DOHH2 (cell line): Measurements from ENCODE around the gene PPP2R3A.
"Not testable (repeated sequence)": the region's sequence is repeated elsewhere in the genome, so short reads cannot be mapped to it uniquely, and the experiment has no call there.

Source experiments
- H3F3A ChIP-seq: fragments of 200-600 bp; sonication (generic), shearing (Covaris generic); 2 replicates; pipeline ENCODE4 v1.6.0; 2016; ENCODE audit warnings: antibody characterized with exemption, mild to moderate bottlenecking; ENCODE audit not compliant: control insufficient read depth, insufficient read depth
- H3K27ac ChIP-seq: fragments of 200-600 bp; sonication (generic); 2 replicates; pipeline ENCODE4 v1.5.1; 2014; ENCODE audit warnings: low read depth, mild to moderate bottlenecking, low read length, moderate library complexity
- H3K27me3 ChIP-seq: fragments of 200-600 bp; sonication (generic); 2 replicates; pipeline ENCODE4 v1.6.1; 2014; ENCODE audit warnings: mild to moderate bottlenecking, low read length, mixed read lengths; ENCODE audit not compliant: control insufficient read depth
- H3K36me3 ChIP-seq: fragments of 200-600 bp; sonication (generic); 2 replicates; pipeline ENCODE4 v1.6.1; 2014; ENCODE audit warnings: mild to moderate bottlenecking, low read length, moderate library complexity, mixed read lengths; ENCODE audit not compliant: control insufficient read depth
- H3K4me1 ChIP-seq: fragments of 200-600 bp; sonication (generic); 2 replicates; pipeline ENCODE4 v1.6.1; 2014; ENCODE audit warnings: mild to moderate bottlenecking, low read length, mixed read lengths; ENCODE audit not compliant: control insufficient read depth
- H3K4me2 ChIP-seq: fragments of 200-600 bp; sonication (generic); 2 replicates; pipeline ENCODE4 v1.6.0; 2014; ENCODE audit warnings: mild to moderate bottlenecking, low read length, moderate library complexity
- H3K4me3 ChIP-seq: fragments of 200-600 bp; sonication (generic); 2 replicates; pipeline ENCODE4 v1.5.1; 2014; ENCODE audit warnings: mild to moderate bottlenecking, low read length, mixed read lengths
- H3K79me2 ChIP-seq: fragments of 200-600 bp; sonication (generic); 2 replicates; pipeline ENCODE4 v1.6.1; 2014; ENCODE audit warnings: mild to moderate bottlenecking, low read length, mixed read lengths; ENCODE audit not compliant: control insufficient read depth
- H3K9me2 ChIP-seq: fragments of 200-600 bp; sonication (generic); replicated peaks from 2 replicates; pipeline ENCODE4 v1.6.1; 2014; ENCODE audit warnings: mild to moderate bottlenecking, low read length, mixed read lengths; ENCODE audit not compliant: control insufficient read depth
- H3K9me3 ChIP-seq: fragments of 200-600 bp; sonication (generic); 2 replicates; pipeline ENCODE4 v1.6.1; 2014; ENCODE audit warnings: antibody characterized with exemption, low read length, mixed read lengths; ENCODE audit not compliant: control insufficient read depth, insufficient read depth
- H4K20me1 ChIP-seq: fragments of 200-600 bp; sonication (generic); 2 replicates; pipeline ENCODE4 v1.6.0; 2014; ENCODE audit warnings: low read depth, mild to moderate bottlenecking, antibody characterized with exemption, low read length, moderate library complexity; ENCODE audit not compliant: control insufficient read depth, insufficient read depth
- CTCF ChIP-seq: fragments of 200-600 bp; sonication (generic); IDR thresholded peaks from one replicate; pipeline ENCODE4 v1.5.1; 2014; ENCODE audit warnings: antibody characterized with exemption, mild to moderate bottlenecking, low read depth, low read length; ENCODE audit not compliant: poor library complexity, severe bottlenecking
- EZH2phosphoT487 ChIP-seq: fragments of 200-600 bp; sonication (generic); IDR thresholded peaks from 2 replicates; pipeline ENCODE4 v1.6.1; 2017; ENCODE audit warnings: borderline replicate concordance, mild to moderate bottlenecking, antibody characterized with exemption, low read length, moderate library complexity, mixed read lengths

The PPP2R3A gene

GRCh38 chr3:135929670-135930069 lies 35.9 kb upstream of the PPP2R3A start:
- Histone ChIP-seq H3K4me2 (no peak overlapping the region), H3K9me2 (no peaks in the 10 kb centered on the region), H3K27ac (no peak overlapping the region), H3K79me2 (no peaks in the 10 kb centered on the region), H3K36me3 (no peaks in the 10 kb centered on the region), H4K20me1 (no peaks in the 10 kb centered on the region), H3K9me3 (no peaks in the 10 kb centered on the region), H3K27me3 (no peaks in the 10 kb centered on the region), H3F3A (no peaks in the 10 kb centered on the region), H3K4me1 (no peaks in the 10 kb centered on the region), H3K4me3 (no peak overlapping the region)
- TF ChIP-seq CTCF (no peak), EZH2phosphoT487 (no peak)

GRCh38 chr3:135930255-135930654 lies 35.3 kb upstream of the PPP2R3A start:
- Histone ChIP-seq H4K20me1 (no peaks in the 10 kb centered on the region), H3K4me1 (no peaks in the 10 kb centered on the region), H3K27me3 (no peaks in the 10 kb centered on the region), H3K27ac (no peak overlapping the region), H3K9me3 (no peaks in the 10 kb centered on the region), H3K4me3 (no peak overlapping the region), H3K79me2 (no peaks in the 10 kb centered on the region), H3F3A (no peaks in the 10 kb centered on the region), H3K9me2 (no peaks in the 10 kb centered on the region), H3K4me2 (no peak overlapping the region), H3K36me3 (no peaks in the 10 kb centered on the region)
- TF ChIP-seq CTCF (no peak), EZH2phosphoT487 (no peak)

- H3K79me2 ChIP-seq, H3K4me1 ChIP-seq, H3K27ac ChIP-seq, H3K27me3 ChIP-seq, H3K9me3 ChIP-seq, H4K20me1 ChIP-seq, H3K36me3 ChIP-seq, H3K4me2 ChIP-seq, H3K4me3 ChIP-seq, H3F3A ChIP-seq, H3K9me2 ChIP-seq: not testable (repeated sequence)
Measured at GRCh38 chr3:135935171-135935570, 30.4 kb upstream of the PPP2R3A start.

GRCh38 chr3:135937766-135938165 lies 27.8 kb upstream of the PPP2R3A start:
- not testable (repeated sequence) for H3K27ac ChIP-seq, H3K27me3 ChIP-seq

More at GRCh38 chr3:135937766-135938165, 27.8 kb upstream of the PPP2R3A start:
- not testable (repeated sequence) for H3K4me2 ChIP-seq, H3K79me2 ChIP-seq, H3K9me3 ChIP-seq, H3K4me1 ChIP-seq, H3F3A ChIP-seq, H3K4me3 ChIP-seq, H3K9me2 ChIP-seq, H3K36me3 ChIP-seq, H4K20me1 ChIP-seq
